GM21723 (cell line): Measurements from ENCODE around the gene PTPRN2.

Experiments
- ATAC-seq: cut with Tn5 transposase; IDR thresholded peaks from one replicate; pipeline ENCODE4 v1.9.1; 2021; ENCODE audit warnings: mild to moderate bottlenecking, moderate library complexity; ENCODE audit not compliant: unreplicated experiment

Gene PTPRN2

GRCh38 chr7:157805713-157806112, 781.9 kb downstream of the PTPRN2 start:
- ATAC-seq: no peak

- no peak for ATAC-seq
Observed at GRCh38 chr7:157803906-157804305, 783.7 kb downstream of the PTPRN2 start.

- no peak for ATAC-seq
Observed at GRCh38 chr7:157801971-157802675, 785.5 kb downstream of the PTPRN2 start.

GRCh38 chr7:157801113-157801512, 786.5 kb downstream of the PTPRN2 start:
- ATAC-seq: no peak

GRCh38 chr7:157800281-157800680, 787.3 kb downstream of the PTPRN2 start:
- ATAC-seq: no peak

GRCh38 chr7:157799076-157799685, 788.4 kb downstream of the PTPRN2 start:
- no peak for ATAC-seq

GRCh38 chr7:157797361-157797760, 790.3 kb downstream of the PTPRN2 start:
- no peak for ATAC-seq

GRCh38 chr7:157796846-157797245, 790.8 kb downstream of the PTPRN2 start:
- no peak for ATAC-seq

GRCh38 chr7:157795643-157796042, 792.0 kb downstream of the PTPRN2 start:
- ATAC-seq: no peak

GRCh38 chr7:157795199-157795598, 792.4 kb downstream of the PTPRN2 start:
- no peak for ATAC-seq

GRCh38 chr7:157794746-157795065, 792.9 kb downstream of the PTPRN2 start:
- no peak for ATAC-seq

GRCh38 chr7:157793973-157794745, 793.5 kb downstream of the PTPRN2 start:
- no peak for ATAC-seq

GRCh38 chr7:157793087-157793353, 794.6 kb downstream of the PTPRN2 start:
- no peak for ATAC-seq

GRCh38 chr7:157792241-157793086, 795.2 kb downstream of the PTPRN2 start:
- ATAC-seq: no peak

GRCh38 chr7:157791666-157792065, 796.0 kb downstream of the PTPRN2 start:
- no peak for ATAC-seq

GRCh38 chr7:157791261-157791660, 796.4 kb downstream of the PTPRN2 start:
- no peak for ATAC-seq

- no peak for ATAC-seq
Observed at GRCh38 chr7:157789942-157790341, 797.7 kb downstream of the PTPRN2 start.

GRCh38 chr7:157789094-157789493, 798.5 kb downstream of the PTPRN2 start:
- no peak for ATAC-seq

GRCh38 chr7:157788573-157788972, 799.0 kb downstream of the PTPRN2 start:
- no peak for ATAC-seq

GRCh38 chr7:157787275-157787701, 800.3 kb downstream of the PTPRN2 start:
- ATAC-seq: no peak
